WTC11 (cell line): ENCODE data around the gene UBE2K.

Experiments used
- CREB1 ChIP-seq: sonication (generic); formaldehyde crosslinking; IDR thresholded peaks from 2 replicates; pipeline ENCODE4 v1.8.0; 2023; ENCODE audit warnings: mild to moderate bottlenecking, missing genetic modification reagents
- NR2C2 ChIP-seq: sonication (generic); formaldehyde crosslinking; IDR thresholded peaks from 2 replicates; pipeline ENCODE4 v1.8.0; 2022; ENCODE audit warnings: mild to moderate bottlenecking, missing genetic modification reagents
- ZNF263 ChIP-seq: sonication (generic); formaldehyde crosslinking; IDR thresholded peaks from 2 replicates; pipeline ENCODE4 v1.8.1; 2022; ENCODE audit warnings: low read depth, mild to moderate bottlenecking, moderate library complexity, missing genetic modification reagents
- TF ChIP-seq, protein P1 (sequence below): fragments of 200-600 bp; IDR thresholded peaks from 2 replicates; pipeline ENCODE4 v1.8.0; 2022; ENCODE audit warnings: antibody characterized with exemption
- TF ChIP-seq, protein P2 (sequence below): sonication (generic); formaldehyde crosslinking; IDR thresholded peaks from 2 replicates; pipeline ENCODE4 v1.8.0; 2023; ENCODE audit warnings: mild to moderate bottlenecking, missing genetic modification reagents
- TF ChIP-seq, protein P3 (sequence below): sonication (generic); formaldehyde crosslinking; IDR thresholded peaks from 2 replicates; pipeline ENCODE4 v1.8.1; 2023; ENCODE audit warnings: mild to moderate bottlenecking, moderate library complexity, missing genetic modification reagents
- TF ChIP-seq, protein P4 (sequence below): sonication (generic); formaldehyde crosslinking; IDR thresholded peaks from 2 replicates; pipeline ENCODE4 v1.8.0; 2022; ENCODE audit warnings: mild to moderate bottlenecking, missing genetic modification reagents
- TF ChIP-seq, protein P5 (sequence below): sonication (generic); formaldehyde crosslinking; IDR thresholded peaks from 2 replicates; pipeline ENCODE4 v1.8.1; 2022; ENCODE audit warnings: low read depth, missing genetic modification reagents, borderline replicate concordance

DNA sequence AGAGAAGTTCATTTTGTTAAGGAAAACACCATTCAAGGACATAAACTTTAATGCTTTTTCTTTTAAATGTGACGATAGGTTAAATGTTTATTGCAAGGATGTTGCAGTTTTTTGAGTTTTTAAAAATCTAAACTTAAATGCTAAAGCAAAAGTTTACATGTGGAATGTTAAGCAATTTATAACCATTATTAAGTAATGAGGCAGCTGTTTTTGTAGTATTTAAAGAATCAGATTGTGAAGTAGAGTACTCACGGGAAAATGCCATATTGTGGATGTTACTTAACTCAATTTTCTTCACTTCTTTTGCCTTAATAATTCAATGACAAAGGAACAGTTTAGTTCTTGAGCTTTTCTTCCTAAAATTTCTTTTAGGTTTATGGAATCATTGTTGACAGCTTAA is 43.5 kb downstream of the UBE2K start:
- TF ChIP-seq, protein P1, sequence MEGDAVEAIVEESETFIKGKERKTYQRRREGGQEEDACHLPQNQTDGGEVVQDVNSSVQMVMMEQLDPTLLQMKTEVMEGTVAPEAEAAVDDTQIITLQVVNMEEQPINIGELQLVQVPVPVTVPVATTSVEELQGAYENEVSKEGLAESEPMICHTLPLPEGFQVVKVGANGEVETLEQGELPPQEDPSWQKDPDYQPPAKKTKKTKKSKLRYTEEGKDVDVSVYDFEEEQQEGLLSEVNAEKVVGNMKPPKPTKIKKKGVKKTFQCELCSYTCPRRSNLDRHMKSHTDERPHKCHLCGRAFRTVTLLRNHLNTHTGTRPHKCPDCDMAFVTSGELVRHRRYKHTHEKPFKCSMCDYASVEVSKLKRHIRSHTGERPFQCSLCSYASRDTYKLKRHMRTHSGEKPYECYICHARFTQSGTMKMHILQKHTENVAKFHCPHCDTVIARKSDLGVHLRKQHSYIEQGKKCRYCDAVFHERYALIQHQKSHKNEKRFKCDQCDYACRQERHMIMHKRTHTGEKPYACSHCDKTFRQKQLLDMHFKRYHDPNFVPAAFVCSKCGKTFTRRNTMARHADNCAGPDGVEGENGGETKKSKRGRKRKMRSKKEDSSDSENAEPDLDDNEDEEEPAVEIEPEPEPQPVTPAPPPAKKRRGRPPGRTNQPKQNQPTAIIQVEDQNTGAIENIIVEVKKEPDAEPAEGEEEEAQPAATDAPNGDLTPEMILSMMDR = no peak
- TF ChIP-seq, protein P2, sequence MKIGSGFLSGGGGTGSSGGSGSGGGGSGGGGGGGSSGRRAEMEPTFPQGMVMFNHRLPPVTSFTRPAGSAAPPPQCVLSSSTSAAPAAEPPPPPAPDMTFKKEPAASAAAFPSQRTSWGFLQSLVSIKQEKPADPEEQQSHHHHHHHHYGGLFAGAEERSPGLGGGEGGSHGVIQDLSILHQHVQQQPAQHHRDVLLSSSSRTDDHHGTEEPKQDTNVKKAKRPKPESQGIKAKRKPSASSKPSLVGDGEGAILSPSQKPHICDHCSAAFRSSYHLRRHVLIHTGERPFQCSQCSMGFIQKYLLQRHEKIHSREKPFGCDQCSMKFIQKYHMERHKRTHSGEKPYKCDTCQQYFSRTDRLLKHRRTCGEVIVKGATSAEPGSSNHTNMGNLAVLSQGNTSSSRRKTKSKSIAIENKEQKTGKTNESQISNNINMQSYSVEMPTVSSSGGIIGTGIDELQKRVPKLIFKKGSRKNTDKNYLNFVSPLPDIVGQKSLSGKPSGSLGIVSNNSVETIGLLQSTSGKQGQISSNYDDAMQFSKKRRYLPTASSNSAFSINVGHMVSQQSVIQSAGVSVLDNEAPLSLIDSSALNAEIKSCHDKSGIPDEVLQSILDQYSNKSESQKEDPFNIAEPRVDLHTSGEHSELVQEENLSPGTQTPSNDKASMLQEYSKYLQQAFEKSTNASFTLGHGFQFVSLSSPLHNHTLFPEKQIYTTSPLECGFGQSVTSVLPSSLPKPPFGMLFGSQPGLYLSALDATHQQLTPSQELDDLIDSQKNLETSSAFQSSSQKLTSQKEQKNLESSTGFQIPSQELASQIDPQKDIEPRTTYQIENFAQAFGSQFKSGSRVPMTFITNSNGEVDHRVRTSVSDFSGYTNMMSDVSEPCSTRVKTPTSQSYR (CRISPR knock-in tag) = no peak
- TF ChIP-seq NR2C2 (CRISPR knock-in tag) (no peak), CREB1 (CRISPR knock-in tag) (no peak), ZNF263 (CRISPR knock-in tag) (no peak)
- TF ChIP-seq, protein P3, sequence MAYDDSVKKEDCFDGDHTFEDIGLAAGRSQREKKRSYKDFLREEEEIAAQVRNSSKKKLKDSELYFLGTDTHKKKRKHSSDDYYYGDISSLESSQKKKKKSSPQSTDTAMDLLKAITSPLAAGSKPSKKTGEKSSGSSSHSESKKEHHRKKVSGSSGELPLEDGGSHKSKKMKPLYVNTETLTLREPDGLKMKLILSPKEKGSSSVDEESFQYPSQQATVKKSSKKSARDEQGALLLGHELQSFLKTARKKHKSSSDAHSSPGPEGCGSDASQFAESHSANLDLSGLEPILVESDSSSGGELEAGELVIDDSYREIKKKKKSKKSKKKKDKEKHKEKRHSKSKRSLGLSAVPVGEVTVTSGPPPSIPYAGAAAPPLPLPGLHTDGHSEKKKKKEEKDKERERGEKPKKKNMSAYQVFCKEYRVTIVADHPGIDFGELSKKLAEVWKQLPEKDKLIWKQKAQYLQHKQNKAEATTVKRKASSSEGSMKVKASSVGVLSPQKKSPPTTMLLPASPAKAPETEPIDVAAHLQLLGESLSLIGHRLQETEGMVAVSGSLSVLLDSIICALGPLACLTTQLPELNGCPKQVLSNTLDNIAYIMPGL = no peak
- TF ChIP-seq, protein P4, sequence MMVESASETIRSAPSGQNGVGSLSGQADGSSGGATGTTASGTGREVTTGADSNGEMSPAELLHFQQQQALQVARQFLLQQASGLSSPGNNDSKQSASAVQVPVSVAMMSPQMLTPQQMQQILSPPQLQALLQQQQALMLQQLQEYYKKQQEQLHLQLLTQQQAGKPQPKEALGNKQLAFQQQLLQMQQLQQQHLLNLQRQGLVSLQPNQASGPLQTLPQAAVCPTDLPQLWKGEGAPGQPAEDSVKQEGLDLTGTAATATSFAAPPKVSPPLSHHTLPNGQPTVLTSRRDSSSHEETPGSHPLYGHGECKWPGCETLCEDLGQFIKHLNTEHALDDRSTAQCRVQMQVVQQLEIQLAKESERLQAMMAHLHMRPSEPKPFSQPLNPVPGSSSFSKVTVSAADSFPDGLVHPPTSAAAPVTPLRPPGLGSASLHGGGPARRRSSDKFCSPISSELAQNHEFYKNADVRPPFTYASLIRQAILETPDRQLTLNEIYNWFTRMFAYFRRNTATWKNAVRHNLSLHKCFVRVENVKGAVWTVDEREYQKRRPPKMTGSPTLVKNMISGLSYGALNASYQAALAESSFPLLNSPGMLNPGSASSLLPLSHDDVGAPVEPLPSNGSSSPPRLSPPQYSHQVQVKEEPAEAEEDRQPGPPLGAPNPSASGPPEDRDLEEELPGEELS (CRISPR knock-in tag) = no peak
- TF ChIP-seq, protein P5, sequence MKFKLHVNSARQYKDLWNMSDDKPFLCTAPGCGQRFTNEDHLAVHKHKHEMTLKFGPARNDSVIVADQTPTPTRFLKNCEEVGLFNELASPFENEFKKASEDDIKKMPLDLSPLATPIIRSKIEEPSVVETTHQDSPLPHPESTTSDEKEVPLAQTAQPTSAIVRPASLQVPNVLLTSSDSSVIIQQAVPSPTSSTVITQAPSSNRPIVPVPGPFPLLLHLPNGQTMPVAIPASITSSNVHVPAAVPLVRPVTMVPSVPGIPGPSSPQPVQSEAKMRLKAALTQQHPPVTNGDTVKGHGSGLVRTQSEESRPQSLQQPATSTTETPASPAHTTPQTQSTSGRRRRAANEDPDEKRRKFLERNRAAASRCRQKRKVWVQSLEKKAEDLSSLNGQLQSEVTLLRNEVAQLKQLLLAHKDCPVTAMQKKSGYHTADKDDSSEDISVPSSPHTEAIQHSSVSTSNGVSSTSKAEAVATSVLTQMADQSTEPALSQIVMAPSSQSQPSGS = no peak
